ENCODE measurements around the gene AKR1C4. TPM values are rescaled to one million over a fixed set of nuclear protein-coding genes. Genes with fewer than 3 reads are reported as not detected.
"Not testable (repeated sequence)": the region's sequence is repeated elsewhere in the genome, so short reads cannot be mapped to it uniquely, and the experiment has no call there.

AKR1C4 gene
- total RNA-seq, 2 experiments from 2014 or later, result not detected

DNA sequence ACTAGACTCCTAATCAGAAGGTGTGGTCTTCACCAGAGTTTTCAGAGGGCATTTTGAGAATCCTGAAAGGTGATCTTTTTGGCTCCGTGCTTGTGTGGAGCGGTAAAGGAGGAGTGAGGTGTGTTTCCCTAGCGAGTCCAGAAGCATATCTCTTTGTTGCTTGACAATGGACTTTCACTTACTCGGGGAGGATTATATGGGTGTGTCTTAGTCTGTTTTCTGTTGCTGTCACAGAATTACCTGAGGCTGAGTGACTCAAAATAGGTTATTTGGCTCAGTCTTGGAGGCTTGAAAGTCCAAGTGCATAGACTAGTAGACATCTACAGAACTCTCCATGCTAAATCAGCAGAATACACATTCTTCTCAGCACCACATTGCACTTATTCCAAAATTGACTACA is 57.9 kb downstream of the AKR1C4 start:
- ChIA-PET POLR2A (no interaction called here), CTCF (no interaction called here)
- no peaks in the 10 kb centered on the region for H3K9me3 Mint-ChIP-seq
- Histone ChIP-seq H3K36me3 (ENCODE audit: insufficient read depth, low read length) (no peaks in the 10 kb centered on the region), H3K4me1 (ENCODE audit: insufficient read depth, low read length) (no peaks in the 10 kb centered on the region), H3K4me3 (ENCODE audit: low read length) (no peak overlapping the region), H3K27me3 (ENCODE audit: control insufficient read depth in 1 of 2, insufficient read depth in 2 of 2, low read length in 2 of 2) (no peaks in the 10 kb centered on the region), H3K9me3 (ENCODE audit: control insufficient read depth in 1 of 2, insufficient read depth in 1 of 2, low read length in 2 of 2) (no peaks in the 10 kb centered on the region), H3K27ac (ENCODE audit: low read depth in 1 of 2, low read length in 2 of 2) (no peak overlapping the region)
- no peaks in the 10 kb centered on the region for H3K4me1 Mint-ChIP-seq (ENCODE audit: low read depth)
- DNase-seq (no peak), ATAC-seq (ENCODE audit: poor library complexity) (no peak)
- H3K36me3 Mint-ChIP-seq (ENCODE audit: low read depth), result no peaks in the 10 kb centered on the region
- TF ChIP-seq, protein P1, sequence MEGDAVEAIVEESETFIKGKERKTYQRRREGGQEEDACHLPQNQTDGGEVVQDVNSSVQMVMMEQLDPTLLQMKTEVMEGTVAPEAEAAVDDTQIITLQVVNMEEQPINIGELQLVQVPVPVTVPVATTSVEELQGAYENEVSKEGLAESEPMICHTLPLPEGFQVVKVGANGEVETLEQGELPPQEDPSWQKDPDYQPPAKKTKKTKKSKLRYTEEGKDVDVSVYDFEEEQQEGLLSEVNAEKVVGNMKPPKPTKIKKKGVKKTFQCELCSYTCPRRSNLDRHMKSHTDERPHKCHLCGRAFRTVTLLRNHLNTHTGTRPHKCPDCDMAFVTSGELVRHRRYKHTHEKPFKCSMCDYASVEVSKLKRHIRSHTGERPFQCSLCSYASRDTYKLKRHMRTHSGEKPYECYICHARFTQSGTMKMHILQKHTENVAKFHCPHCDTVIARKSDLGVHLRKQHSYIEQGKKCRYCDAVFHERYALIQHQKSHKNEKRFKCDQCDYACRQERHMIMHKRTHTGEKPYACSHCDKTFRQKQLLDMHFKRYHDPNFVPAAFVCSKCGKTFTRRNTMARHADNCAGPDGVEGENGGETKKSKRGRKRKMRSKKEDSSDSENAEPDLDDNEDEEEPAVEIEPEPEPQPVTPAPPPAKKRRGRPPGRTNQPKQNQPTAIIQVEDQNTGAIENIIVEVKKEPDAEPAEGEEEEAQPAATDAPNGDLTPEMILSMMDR (IDR thresholded peaks at IDR 0.05), result no peak
- H3K27me3 Mint-ChIP-seq, result no peaks in the 10 kb centered on the region
- H3K4me3 Mint-ChIP-seq, result no peak overlapping the region
- H3K27ac Mint-ChIP-seq, result no peak overlapping the region
- intact Hi-C loops (cut with DNase I, micrococcal nuclease), result no loop called here

DNA sequence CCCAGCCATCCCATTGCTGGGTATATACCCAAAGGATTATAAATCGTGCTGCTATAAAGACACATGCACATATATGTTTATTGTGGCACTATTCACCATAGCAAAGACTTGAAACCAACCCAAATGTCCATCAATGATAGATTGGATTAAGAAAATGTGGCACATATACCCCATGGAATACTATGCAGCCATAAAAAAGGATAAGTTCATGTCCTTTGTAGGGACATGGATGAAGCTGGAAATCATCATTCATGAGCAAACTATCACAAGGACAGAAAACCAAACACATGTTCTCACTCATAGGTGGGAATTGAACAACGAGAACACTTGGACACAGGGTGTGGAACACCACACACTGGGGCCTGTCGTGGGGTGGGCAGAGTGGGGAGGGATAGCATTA is 61.1 kb downstream of the AKR1C4 start:
- intact Hi-C loops (cut with DNase I, micrococcal nuclease); ATAC-seq (ENCODE audit: poor library complexity); H3K4me1 ChIP-seq (ENCODE audit: insufficient read depth, low read length); H3K9me3 ChIP-seq (ENCODE audit: control insufficient read depth in 1 of 2, insufficient read depth in 1 of 2, low read length in 2 of 2); CTCF ChIA-PET; H3K27ac Mint-ChIP-seq; DNase-seq; H3K27ac ChIP-seq (ENCODE audit: low read depth in 1 of 2, low read length in 2 of 2); H3K36me3 ChIP-seq (ENCODE audit: insufficient read depth, low read length); H3K4me3 ChIP-seq (ENCODE audit: low read length); H3K4me3 Mint-ChIP-seq; H3K36me3 Mint-ChIP-seq (ENCODE audit: low read depth); H3K4me1 Mint-ChIP-seq (ENCODE audit: low read depth); H3K27me3 Mint-ChIP-seq; H3K27me3 ChIP-seq (ENCODE audit: control insufficient read depth in 1 of 2, insufficient read depth in 2 of 2, low read length in 2 of 2); POLR2A ChIA-PET; H3K9me3 Mint-ChIP-seq: not testable (repeated sequence)

DNA sequence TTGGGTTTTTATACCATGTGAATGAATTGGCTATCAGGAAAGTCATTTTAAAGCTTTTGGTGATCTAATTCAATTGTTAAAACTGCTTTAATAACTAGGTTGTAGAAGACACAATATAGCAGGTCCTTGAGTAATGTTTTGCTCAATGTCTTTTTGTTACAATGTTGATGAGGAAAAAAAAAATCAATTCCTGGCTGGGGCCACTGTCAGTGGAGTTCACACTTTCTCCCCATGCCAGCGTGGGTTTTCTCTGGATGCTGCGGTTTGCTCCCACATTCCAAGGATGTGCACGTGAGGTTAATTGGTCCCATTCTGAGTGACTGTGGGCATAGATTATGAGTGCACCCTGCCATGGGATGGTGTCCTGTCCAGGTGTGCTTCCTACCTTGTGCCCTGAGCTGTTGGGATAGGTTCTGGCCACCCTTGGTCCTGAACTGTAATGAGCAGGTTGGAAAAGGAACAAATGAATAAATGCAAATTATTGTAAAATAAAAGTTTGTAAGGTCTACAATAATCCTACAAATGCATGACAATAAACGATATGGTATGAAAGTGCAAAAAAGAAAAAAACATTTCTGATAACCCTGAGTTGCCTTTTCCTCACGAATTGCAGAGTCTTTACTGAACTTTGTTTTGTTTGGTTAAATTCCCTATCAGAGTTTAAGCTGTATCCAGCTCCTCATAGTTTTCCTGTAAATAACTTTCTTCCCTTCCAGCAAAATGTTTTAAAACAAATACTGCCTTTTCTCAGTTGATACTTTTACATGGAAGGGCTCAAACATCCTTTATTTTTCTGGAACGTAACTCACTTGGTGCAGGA is 62.7 kb downstream of the AKR1C4 start:
- Histone ChIP-seq H3K4me1 (ENCODE audit: insufficient read depth, low read length) (no peaks in the 10 kb centered on the region), H3K9me3 (ENCODE audit: control insufficient read depth in 1 of 2, insufficient read depth in 1 of 2, low read length in 2 of 2) (peaks cover 0 to 5% of the 10 kb centered on the region in 2 experiments), H3K27ac (ENCODE audit: low read depth in 1 of 2, low read length in 2 of 2) (no peak overlapping the region), H3K27me3 (ENCODE audit: control insufficient read depth in 1 of 2, insufficient read depth in 2 of 2, low read length in 2 of 2) (no peaks in the 10 kb centered on the region), H3K4me3 (ENCODE audit: low read length) (no peak overlapping the region), H3K36me3 (ENCODE audit: insufficient read depth, low read length) (no peaks in the 10 kb centered on the region)
- Mint-ChIP-seq H3K27me3 (peaks cover 7% of the 10 kb centered on the region), H3K4me1 (ENCODE audit: low read depth) (no peaks in the 10 kb centered on the region), H3K36me3 (ENCODE audit: low read depth) (no peaks in the 10 kb centered on the region), H3K27ac (no peak overlapping the region), H3K4me3 (no peak overlapping the region), H3K9me3 (no peaks in the 10 kb centered on the region)
- no peak for DNase-seq
- CTCF ChIA-PET, result interaction anchor here (1.0 kb wide), 1 partner anchor 12 kb away, joined by 3 read pairs; no protein-coding TSS in a partner anchor
- intact Hi-C loops (cut with DNase I, micrococcal nuclease), result no loop called here
- no peak for ATAC-seq (ENCODE audit: poor library complexity)
- POLR2A ChIA-PET, result no interaction called here
- TF ChIP-seq, protein P1 (IDR thresholded peaks at IDR 0.05), result no peak

All from CD4-positive, alpha-beta T cell (primary cell).